HEK293 (cell line): ENCODE measurements around the gene POLR1F.

ENCODE experiments used
- CTCF ChIP-seq: fragments of 450-650 bp; formaldehyde crosslinking; IDR thresholded peaks from 2 replicates; pipeline ENCODE4 v1.5.1; 2016; ENCODE audit warnings: missing biosample characterization, missing genetic modification characterization
- TCF7L2 ChIP-seq: IDR thresholded peaks from 2 replicates; pipeline ENCODE4 v1.6.1; 2011; ENCODE audit warnings: low read depth, mild to moderate bottlenecking, inconsistent platforms, low read length, moderate library complexity, borderline replicate concordance
- ZNF114 ChIP-seq: fragments of 450-650 bp; formaldehyde crosslinking; IDR thresholded peaks from 2 replicates; pipeline ENCODE4 v1.5.0; 2017; ENCODE audit warnings: missing biosample characterization, missing genetic modification characterization
- ZNF274 ChIP-seq, 2 experiments: fragments of 200-500 bp in 1 of 2; fragments of 450-650 bp in 1 of 2; sonication (Bioruptor generic) in 1 of 2; formaldehyde crosslinking in 1 of 2; IDR thresholded peaks; 2 replicates each; pipeline versions ENCODE4 v1.5.1 to v1.6.1; 2014 to 2016; ENCODE audit warnings: borderline replicate concordance in 1 of 2, inconsistent platforms in 1 of 2, low read length in 1 of 2, missing biosample characterization in 1 of 2, missing genetic modification characterization in 1 of 2

- TF ChIP-seq ZNF114 (tag by site-specific recombination) (no peak), ZNF274 (IDR thresholded peaks at IDR 0.05; ENCODE audit: low read length) (no peak), ZNF274 (tag by site-specific recombination; IDR thresholded peaks at IDR 0.05; ENCODE audit: borderline replicate concordance) (no peak), TCF7L2 (no peak), CTCF (tag by site-specific recombination) (no peak)
Observed at GRCh38 chr7:19681596-19681995, 27.2 kb downstream of the POLR1F start.
